GM12801 (cell line): ENCODE measurements around the gene NDUFAF4.

Source experiments
- CTCF ChIP-seq: IDR thresholded peaks from one replicate; pipeline ENCODE4 v1.5.1; 2011; ENCODE audit warnings: control low read depth; ENCODE audit not compliant: insufficient read length; ENCODE audit errors: extremely low read depth

The NDUFAF4 gene

GRCh38 chr6:96899451-96899998, 1.8 kb upstream of the NDUFAF4 start:
- no peak for TF ChIP-seq CTCF

- TF ChIP-seq CTCF, result no peak
Observed at GRCh38 chr6:96899019-96899418, 1.3 kb upstream of the NDUFAF4 start.

- TF ChIP-seq CTCF, result no peak
Observed at GRCh38 chr6:96898241-96898851, 655 bp upstream of the NDUFAF4 start.

- no peak for TF ChIP-seq CTCF
Observed at GRCh38 chr6:96889146-96889545, 8.5 kb downstream of the NDUFAF4 start.

GRCh38 chr6:96888745-96889144, 8.9 kb downstream of the NDUFAF4 start:
- TF ChIP-seq CTCF, result no peak

GRCh38 chr6:96886519-96886918, 11.2 kb downstream of the NDUFAF4 start:
- no peak for TF ChIP-seq CTCF

- no peak for TF ChIP-seq CTCF
Observed at GRCh38 chr6:96878143-96878542, 19.5 kb downstream of the NDUFAF4 start.
